Kidney epithelial cell (primary cell): ENCODE measurements around the gene PTF1A. TPM values are rescaled to one million over a fixed set of nuclear protein-coding genes. Genes with fewer than 3 reads are reported as not detected.

ENCODE experiments used
- DNase-seq: peaks from one replicate; pipeline ENCODE4 v3.0.0-alpha.2; 2010; ENCODE audit warnings: low read depth
- H3K27me3 ChIP-seq: 2 replicates; pipeline ENCODE4 v1.6.0; 2011; ENCODE audit warnings: low read length; ENCODE audit not compliant: control insufficient read depth, insufficient read depth
- H3K36me3 ChIP-seq: 2 replicates; pipeline ENCODE4 v1.5.1; 2011; ENCODE audit warnings: low read length; ENCODE audit not compliant: control insufficient read depth, insufficient read depth
- H3K4me3 ChIP-seq: 2 replicates; pipeline ENCODE4 v1.5.1; 2011; ENCODE audit warnings: low read depth, mild to moderate bottlenecking, control low read depth, low read length
- CTCF ChIP-seq: IDR thresholded peaks from 2 replicates; pipeline ENCODE4 v1.5.1; 2011; ENCODE audit warnings: mild to moderate bottlenecking, moderate library complexity, low read length, control low read depth, inconsistent platforms; ENCODE audit not compliant: insufficient read depth, poor library complexity, severe bottlenecking
- total RNA-seq: library from RNA; depleted of rRNA; stranded (reverse); fragments of >200 nt; gene quantifications from 2 replicates; pipeline ENCODE4 v1.2.3, GENCODE V29; 2015

The PTF1A gene
- total RNA-seq, 1 donor from 2014 or later: not detected

GRCh38 chr10:23199768-23200511, 7.8 kb downstream of the PTF1A start:
- Histone ChIP-seq H3K36me3 (no peaks in the 10 kb centered on the region), H3K27me3 (peaks cover 78% of the 10 kb centered on the region), H3K4me3 (no peak overlapping the region)
- no peak for TF ChIP-seq CTCF
- DNase-seq: no peak

GRCh38 chr10:23200586-23200985, 8.5 kb downstream of the PTF1A start:
- H3K27me3 ChIP-seq: peaks cover 72% of the 10 kb centered on the region
- TF ChIP-seq CTCF: no peak
- DNase-seq: no peak
- no peak overlapping the region for H3K4me3 ChIP-seq
- H3K36me3 ChIP-seq: no peaks in the 10 kb centered on the region

- no peak for DNase-seq
- H3K36me3 ChIP-seq: no peaks in the 10 kb centered on the region
- peaks cover 67% of the 10 kb centered on the region for H3K27me3 ChIP-seq
- H3K4me3 ChIP-seq: no peak overlapping the region
- no peak for TF ChIP-seq CTCF
These were observed 9.0 kb downstream of the PTF1A start for GRCh38 chr10:23200997-23201652.

- H3K27me3 ChIP-seq: peaks cover 60% of the 10 kb centered on the region
- H3K4me3 ChIP-seq: no peak overlapping the region
- no peak for TF ChIP-seq CTCF
- H3K36me3 ChIP-seq: no peaks in the 10 kb centered on the region
- no peak for DNase-seq
These were observed 9.7 kb downstream of the PTF1A start for GRCh38 chr10:23201837-23202236.

GRCh38 chr10:23202779-23203178, 10.7 kb downstream of the PTF1A start:
- DNase-seq: no peak
- H3K4me3 ChIP-seq: no peak overlapping the region
- H3K27me3 ChIP-seq: peaks cover 51% of the 10 kb centered on the region
- TF ChIP-seq CTCF: no peak
- H3K36me3 ChIP-seq: no peaks in the 10 kb centered on the region
